ENCODE results near the gene CCDC3. TPM values are rescaled to one million over a fixed set of nuclear protein-coding genes. Genes with fewer than 3 reads are reported as not detected.

CCDC3 gene
- total and polyA plus RNA-seq, 2 of the 4 experiments (the other 2 are of a cell fraction) = 0.29 to 0.36 TPM

DNA sequence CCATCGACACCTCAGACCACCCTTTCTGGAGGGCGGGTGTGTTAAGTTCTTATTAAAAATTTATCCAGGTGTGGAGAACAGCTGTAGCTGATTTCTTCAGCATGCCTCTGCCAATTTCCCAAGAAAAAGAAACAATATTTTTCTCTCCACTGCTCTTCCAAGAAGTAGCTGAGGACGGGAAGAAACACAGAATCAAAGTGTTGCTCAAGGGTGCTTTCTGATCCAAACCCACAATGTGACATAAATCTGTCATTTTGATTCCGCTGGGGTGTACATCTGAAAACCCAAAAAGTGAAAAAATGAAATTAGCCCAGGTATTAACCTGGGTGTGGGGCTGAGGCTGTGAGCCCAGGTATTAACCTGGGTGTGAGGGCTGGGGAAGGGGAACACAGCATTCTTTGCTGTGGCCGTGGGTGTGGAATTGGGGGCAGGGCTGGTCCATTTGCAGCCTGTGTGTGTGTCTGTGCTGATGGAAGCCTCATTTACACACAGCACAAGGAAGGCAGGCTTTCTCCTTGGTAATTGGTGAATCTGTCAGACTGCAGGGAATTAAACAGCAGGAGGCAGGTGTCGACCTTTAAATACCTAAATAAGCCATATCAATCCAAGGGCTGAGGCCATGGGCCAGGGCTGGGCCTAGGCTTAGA, 48.4 kb upstream of the CCDC3 start:
- Histone ChIP-seq H2AK5ac (ENCODE audit: low read depth, low read length) (no peak overlapping the region), H3K4ac (ENCODE audit: low read depth, low read length) (no peak overlapping the region), H3K36me3 (ENCODE audit: control insufficient read depth, insufficient read depth, low read length) (no peaks in the 10 kb centered on the region), H3K9ac (ENCODE audit: low read depth, low read length) (no peak overlapping the region), H3K9me3 (ENCODE audit: control insufficient read depth, insufficient read depth, low read length) (no peaks in the 10 kb centered on the region), H2BK20ac (ENCODE audit: low read depth, low read length) (no peak overlapping the region), H3K9me1 (ENCODE audit: insufficient read depth, low read length) (0 out of 2 replicates have a peak, but pooled peaks cover 2% of the 10 kb centered on the region), H3K27me3 (ENCODE audit: control insufficient read depth, insufficient read depth, low read length) (peaks cover 28% of the 10 kb centered on the region), H3K4me1 (ENCODE audit: control insufficient read depth, insufficient read depth, low read length) (no peaks in the 10 kb centered on the region), H3K18ac (ENCODE audit: low read depth, low read length) (no peak overlapping the region), H2AK9ac (replicated peaks; ENCODE audit: low read depth, low read length, poor library complexity) (no peak overlapping the region), H4K91ac (ENCODE audit: insufficient read depth, low read depth, low read length) (no peak overlapping the region), H3K14ac (replicated peaks; ENCODE audit: low read depth, low read length) (no peak overlapping the region), H2BK15ac (ENCODE audit: low read depth, low read length) (no peak overlapping the region), H2BK120ac (ENCODE audit: low read depth, low read length) (no peak overlapping the region), H3K79me1 (ENCODE audit: low read depth in 1 of 2, low read length in 2 of 2) (no peaks in the 10 kb centered on the region), H3K56ac (ENCODE audit: extremely low read depth, insufficient read depth, low read length) (no peak overlapping the region), H4K8ac (ENCODE audit: low read depth in 2 of 2, low read length in 2 of 2) (no peak overlapping the region), H3K27ac (ENCODE audit: insufficient read depth, low read length) (no peak overlapping the region), H3K4me2 (ENCODE audit: low read depth, low read length) (no peak overlapping the region), H2BK5ac (ENCODE audit: low read depth, low read length, poor library complexity, severe bottlenecking) (no peak overlapping the region), H2AFZ (replicated peaks; ENCODE audit: low read length, poor library complexity) (no peak overlapping the region), H4K5ac (ENCODE audit: low read depth, low read length) (no peak overlapping the region), H3K23ac (ENCODE audit: low read depth, low read length) (no peak overlapping the region), H4K20me1 (ENCODE audit: insufficient read depth, low read length) (no peaks in the 10 kb centered on the region), H3K4me3 (ENCODE audit: insufficient read depth, low read depth, low read length) (no peak overlapping the region)
- in situ Hi-C loops (cut with MboI; ENCODE audit: low sequenced_read_pairs) (loop anchor here (25.0 kb wide), 2 partner anchors 338 to 788 kb away; no protein-coding TSS in a partner anchor), intact Hi-C loops (cut with micrococcal nuclease) (no loop called here), dilution Hi-C loops (cut with HindIII; ENCODE audit: low sequenced_read_pairs, unreplicated experiment) (no loop called here)
- no TSS peak for BruUV-seq (replicated peaks)
- ChIA-PET CTCF (interaction anchor here (1.2 kb wide), 1 partner anchor 22 kb away, joined by 3 read pairs; no protein-coding TSS in a partner anchor), POLR2A (ENCODE audit: unreplicated experiment) (no interaction called here)
- TF ChIP-seq MAFK (IDR thresholded peaks at IDR 0.05; ENCODE audit: low read depth, low read length) (no peak), RFX5 (IDR thresholded peaks at IDR 0.05; ENCODE audit: low read depth, low read length) (no peak), FOS (IDR thresholded peaks at IDR 0.05; ENCODE audit: low read depth, low read length) (no peak), POLR2A (IDR thresholded peaks at IDR 0.05; ENCODE audit: low read depth, low read length) (no peak), RCOR1 (IDR thresholded peaks at IDR 0.05; ENCODE audit: insufficient replicate concordance, low read length) (no peak), RAD21 (IDR thresholded peaks at IDR 0.05; ENCODE audit: low read length) (no peak), MXI1 (IDR thresholded peaks at IDR 0.05; ENCODE audit: borderline replicate concordance, low read depth, low read length) (no peak), MAZ (IDR thresholded peaks at IDR 0.05; ENCODE audit: borderline replicate concordance, low read depth, low read length) (no peak), CHD1 (IDR thresholded peaks at IDR 0.05; ENCODE audit: low read depth, low read length) (no peak), SMC3 (IDR thresholded peaks at IDR 0.05; ENCODE audit: low read depth, low read length) (no peak), BHLHE40 (IDR thresholded peaks at IDR 0.05; ENCODE audit: low read depth, low read length) (no peak), NFE2L2 (IDR thresholded peaks at IDR 0.05; ENCODE audit: low read depth, low read length) (no peak), CEBPB (IDR thresholded peaks at IDR 0.05; ENCODE audit: low read depth, low read length) (no peak)
- TF ChIP-seq, protein P1, sequence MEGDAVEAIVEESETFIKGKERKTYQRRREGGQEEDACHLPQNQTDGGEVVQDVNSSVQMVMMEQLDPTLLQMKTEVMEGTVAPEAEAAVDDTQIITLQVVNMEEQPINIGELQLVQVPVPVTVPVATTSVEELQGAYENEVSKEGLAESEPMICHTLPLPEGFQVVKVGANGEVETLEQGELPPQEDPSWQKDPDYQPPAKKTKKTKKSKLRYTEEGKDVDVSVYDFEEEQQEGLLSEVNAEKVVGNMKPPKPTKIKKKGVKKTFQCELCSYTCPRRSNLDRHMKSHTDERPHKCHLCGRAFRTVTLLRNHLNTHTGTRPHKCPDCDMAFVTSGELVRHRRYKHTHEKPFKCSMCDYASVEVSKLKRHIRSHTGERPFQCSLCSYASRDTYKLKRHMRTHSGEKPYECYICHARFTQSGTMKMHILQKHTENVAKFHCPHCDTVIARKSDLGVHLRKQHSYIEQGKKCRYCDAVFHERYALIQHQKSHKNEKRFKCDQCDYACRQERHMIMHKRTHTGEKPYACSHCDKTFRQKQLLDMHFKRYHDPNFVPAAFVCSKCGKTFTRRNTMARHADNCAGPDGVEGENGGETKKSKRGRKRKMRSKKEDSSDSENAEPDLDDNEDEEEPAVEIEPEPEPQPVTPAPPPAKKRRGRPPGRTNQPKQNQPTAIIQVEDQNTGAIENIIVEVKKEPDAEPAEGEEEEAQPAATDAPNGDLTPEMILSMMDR (conservative IDR thresholded peaks at IDR 0.05; ENCODE audit: low read depth, low read length) = no peak
- TF ChIP-seq, protein P2, sequence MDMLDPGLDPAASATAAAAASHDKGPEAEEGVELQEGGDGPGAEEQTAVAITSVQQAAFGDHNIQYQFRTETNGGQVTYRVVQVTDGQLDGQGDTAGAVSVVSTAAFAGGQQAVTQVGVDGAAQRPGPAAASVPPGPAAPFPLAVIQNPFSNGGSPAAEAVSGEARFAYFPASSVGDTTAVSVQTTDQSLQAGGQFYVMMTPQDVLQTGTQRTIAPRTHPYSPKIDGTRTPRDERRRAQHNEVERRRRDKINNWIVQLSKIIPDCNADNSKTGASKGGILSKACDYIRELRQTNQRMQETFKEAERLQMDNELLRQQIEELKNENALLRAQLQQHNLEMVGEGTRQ (IDR thresholded peaks at IDR 0.05; ENCODE audit: low read depth, low read length) = no peak
- TF ChIP-seq, protein P3, sequence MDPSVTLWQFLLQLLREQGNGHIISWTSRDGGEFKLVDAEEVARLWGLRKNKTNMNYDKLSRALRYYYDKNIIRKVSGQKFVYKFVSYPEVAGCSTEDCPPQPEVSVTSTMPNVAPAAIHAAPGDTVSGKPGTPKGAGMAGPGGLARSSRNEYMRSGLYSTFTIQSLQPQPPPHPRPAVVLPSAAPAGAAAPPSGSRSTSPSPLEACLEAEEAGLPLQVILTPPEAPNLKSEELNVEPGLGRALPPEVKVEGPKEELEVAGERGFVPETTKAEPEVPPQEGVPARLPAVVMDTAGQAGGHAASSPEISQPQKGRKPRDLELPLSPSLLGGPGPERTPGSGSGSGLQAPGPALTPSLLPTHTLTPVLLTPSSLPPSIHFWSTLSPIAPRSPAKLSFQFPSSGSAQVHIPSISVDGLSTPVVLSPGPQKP (IDR thresholded peaks at IDR 0.05; ENCODE audit: borderline replicate concordance, low read depth, low read length) = no peak
- WGBS, 2 experiments (ENCODE audit: extremely low coverage in 2 of 2, insufficient read length in 1 of 2) = 57% methylated on average over 1 of the region's 6 CpGs; no CpG with 5 or more reads in 1 of the 2 experiments
- ATAC-seq (ENCODE audit: low read depth) = no peak
- DNase-seq = no peak
